Heart left ventricle (tissue), 16 donors: ENCODE data around the gene ZBTB42. TPM values are rescaled to one million over a fixed set of nuclear protein-coding genes. Genes with fewer than 3 reads are reported as not detected.
A peak's percentile ranks its signal among the peaks of the same experiment; 100 is the strongest.

Experiments used
- ATAC-seq, 4 donors: fragments of 200-7000 bp; cut with Tn5 transposase; one replicate each; pipeline ENCODE4 v1.9.1; 2020 to 2022; ENCODE audit warnings: moderate library complexity in 4 of 4, mild to moderate bottlenecking in 3 of 4, moderate number of reproducible peaks in 1 of 4
- DNase-seq, 5 donors: peaks; one replicate each; pipeline ENCODE4 v3.0.0-alpha.2; 2020
- H3K27ac ChIP-seq, 12 donors: fragments of 200-600 bp; sonication (generic) in 4 of 12; one replicate each; pipeline versions ENCODE4 v1.5.0 to v1.8.0; 2016 to 2022; ENCODE audit warnings: mild to moderate bottlenecking in 2 of 12
- H3K27me3 ChIP-seq, 9 donors: fragments of 200-600 bp; sonication (generic) in 2 of 9; one replicate each; pipeline versions ENCODE4 v1.5.1 to v1.8.0; 2016 to 2022; ENCODE audit warnings: mild to moderate bottlenecking in 3 of 9
- H3K36me3 ChIP-seq, 9 donors: fragments of 200-600 bp; sonication (generic) in 2 of 9; one replicate each; pipeline versions ENCODE4 v1.5.0 to v1.8.0; 2018 to 2022; ENCODE audit warnings: mild to moderate bottlenecking in 2 of 9
- H3K4me1 ChIP-seq, 12 donors: fragments of 200-600 bp; sonication (generic) in 4 of 12; one replicate each; pipeline versions ENCODE4 v1.5.0 to v1.8.0; 2016 to 2022; ENCODE audit warnings: mild to moderate bottlenecking in 3 of 12
- H3K4me3 ChIP-seq, 12 donors: fragments of 200-600 bp; sonication (generic) in 4 of 12; one replicate each; pipeline versions ENCODE4 v1.5.0 to v1.8.0; 2017 to 2022; ENCODE audit warnings: mild to moderate bottlenecking in 9 of 12, moderate library complexity in 4 of 12
- H3K9me3 ChIP-seq, 12 donors: fragments of 200-600 bp; sonication (generic) in 4 of 12; one replicate each; pipeline versions ENCODE4 v1.5.0 to v1.8.0; 2016 to 2022; ENCODE audit warnings: mild to moderate bottlenecking in 1 of 12
- CTCF ChIP-seq, 12 donors: fragments of 200-600 bp; sonication (generic) in 4 of 12; IDR thresholded peaks; one replicate each; pipeline versions ENCODE4 v1.5.0 to v1.8.0; 2018 to 2022; ENCODE audit warnings: antibody characterized with exemption in 12 of 12, mild to moderate bottlenecking in 5 of 12
- POLR2A ChIP-seq, 2 donors: fragments of 450-650 bp; IDR thresholded peaks; one replicate each; pipeline ENCODE4 v1.6.1; 2017; ENCODE audit warnings: antibody characterized with exemption in 2 of 2, mild to moderate bottlenecking in 2 of 2, moderate library complexity in 2 of 2
- WGBS, 4 donors: extraction: QIAGEN DNeasy Blood & Tissue Kit in 2 of 4; methylation state at CpG; one replicate each; pipeline versions ENCODE4 v1.1.5 to v1.1.7; 2013 to 2018; 5-methylcytosine and 5-hydroxymethylcytosine counted together
- intact Hi-C, 10 donors: fragments of 100-400 bp; cut with DNase I; formaldehyde crosslinking; loops; one replicate each; pipeline versions ENCODE4 v1.11.1 to v1.14.2; 2022
- polyA plus RNA-seq, 2 donors: library from polyadenylated mRNA; stranded (reverse); fragments of 200-250 nt; gene quantifications; one replicate each; pipeline ENCODE4 v1.2.3, GENCODE V29; 2013
- total RNA-seq, 9 donors: library from RNA; depleted of rRNA in 2 of 9; stranded (reverse); fragments of >200 nt in 2 of 9; fragmentation: NEBNext Ultra II Directional in 3 of 9; extraction: Animal tissue kit (Norgen Biotek cat#: 25700) in 3 of 9; gene quantifications; one replicate each; pipeline versions ENCODE4 v1.1.0 to v1.2.4, GENCODE V29; 2016 to 2023
- donor health status: ischemic (EF 13 %, LVEDD 7.1; RV severe dilation, severe dysfunction).
- donor health status: healthy with polysubstance abuse.
- donor health status: DM: no; HTN: yes; CAD: no.
- donor health status: DM: no; HTN: no; CAD: no.
- donor health status: ischemic (EF 25% LVEDD 6.9; RV normal size, moderate dysfunction).
- donor health status: ischemic (EF 25% LVEDD 5.7; RV mildly dilated, moderate dysfunction).
- donor health status: healthy.
- donor health status: DM: yes; HTN: yes; CAD: no.
- donor health status: ischemic (EF 35%, LVEDD 5.7; RV mildly dilated, moderate dysfunction).
- donor health status: nonischemic (EF 11% LVEDD 7.7; RV severe dilation, severe dysfunction).
- donor health status: DM: yes; HTN: yes; CAD: no.
- donor health status: PGD.
- donor health status: ischemic (EF 29% LVEDD 5.4; RV normal size, mild dysfunction).
- donor health status: nonischemic (EF 23%, LVEDD 6.1; RV moderate dilation, normal function).

Gene ZBTB42
- total and polyA plus RNA-seq, 11 donors, result 4.2 to 12.9 (median 7.4) TPM

DNA sequence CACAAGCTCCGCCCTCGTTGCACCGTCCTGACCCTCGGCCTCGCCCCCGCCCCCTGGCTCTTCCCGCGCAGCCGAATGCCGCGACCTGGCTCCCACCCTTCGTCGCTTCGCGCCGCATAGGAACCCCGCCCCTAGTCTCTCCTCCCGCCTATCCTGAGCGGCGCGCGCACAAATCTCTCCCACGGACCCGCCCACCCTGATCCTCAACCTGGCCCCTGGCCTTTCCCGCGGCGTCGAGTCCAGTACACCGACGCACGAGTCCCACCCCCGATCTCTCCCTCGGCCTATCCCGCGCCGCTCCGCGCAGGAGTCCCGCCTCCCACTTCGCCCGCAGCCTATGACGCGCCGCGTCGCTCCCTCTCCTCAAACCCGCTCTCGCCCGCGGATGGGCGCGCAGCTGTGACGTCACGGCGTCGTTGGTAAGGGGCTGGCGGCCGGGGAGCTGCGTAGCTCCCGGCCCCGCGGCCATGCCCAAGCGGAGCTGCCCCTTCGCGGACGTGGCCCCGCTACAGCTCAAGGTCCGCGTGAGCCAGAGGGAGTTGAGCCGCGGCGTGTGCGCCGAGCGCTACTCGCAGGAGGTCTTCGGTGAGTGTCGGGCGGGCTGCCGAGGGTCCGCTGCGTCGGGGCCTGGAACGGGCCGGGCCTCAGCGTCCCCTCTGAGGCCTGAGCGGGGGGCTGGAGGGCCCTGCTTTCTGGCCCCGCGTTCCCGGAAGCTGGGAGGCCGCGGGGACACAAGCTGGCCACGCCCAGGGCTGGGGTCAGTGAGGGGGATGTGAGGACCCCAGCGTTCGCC is 48.0 kb upstream of the ZBTB42 start, which contains the start of gene SIVA1:
Gene SIVA1, plus strand, starts transcription at position 413 of the 793 bp plus-strand sequence. Its CDS starts 55 bp downstream, at position 468.
- Histone ChIP-seq H3K9me3 (no peaks in the 10 kb centered on the region), H3K4me1 (peaks cover 0 to 34% (median 24%) of the 10 kb centered on the region in 12 donors), H3K27me3 (no peaks in the 10 kb centered on the region), H3K4me3 (peak within 1 kb of the TSS; percentile 68 to 100 (median 87)), H3K36me3 (peaks cover 0 to 29% (median 26%) of the 10 kb centered on the region in 9 donors), H3K27ac (peak within 1 kb of the TSS in 11 of 12 donors; percentile 58 to 95 (median 88))
- WGBS, 4 donors, result 0 to 1% (median 1%) methylated on average over 66 to 95 of the region's 95 CpGs
- DNase-seq (peak; percentile 100), ATAC-seq (peak; percentile 95 to 97 (median 95))
- TF ChIP-seq CTCF (IDR thresholded peaks at IDR 0.05), result no peak
- TF ChIP-seq POLR2A (IDR thresholded peaks at IDR 0.05), result peak; percentile 81 to 92
- intact Hi-C loops, result loop anchor here in 2 of 10 donors (1.0 to 5.0 kb wide), 2 partner anchors 31 to 39 kb away; no protein-coding TSS in a partner anchor

GRCh38 chr14:104753528-104754212 is 47.2 kb upstream of the ZBTB42 start:
- no peaks in the 10 kb centered on the region for H3K9me3 ChIP-seq
- DNase-seq, result no peak
- intact Hi-C loops, result loop anchor here in 1 of 10 donors (5.0 kb wide), 1 partner anchor 39 kb away; no protein-coding TSS in a partner anchor
- peak in 2 of 4 donors; percentile 0 for ATAC-seq
- peak overlapping the region; percentile 68 to 100 (median 87) for H3K4me3 ChIP-seq
- H3K4me1 ChIP-seq, result peaks cover 0 to 33% (median 24%) of the 10 kb centered on the region in 12 donors
- WGBS, 4 donors, result 2 to 11% (median 5%) methylated on average over 8 to 30 of the region's 30 CpGs
- peaks cover 0 to 36% (median 29%) of the 10 kb centered on the region in 9 donors for H3K36me3 ChIP-seq
- H3K27me3 ChIP-seq, result no peaks in the 10 kb centered on the region
- peak overlapping the region in 11 of 12 donors; percentile 58 to 95 (median 88) for H3K27ac ChIP-seq
- TF ChIP-seq POLR2A (IDR thresholded peaks at IDR 0.05) (no peak), CTCF (IDR thresholded peaks at IDR 0.05) (no peak)

DNA sequence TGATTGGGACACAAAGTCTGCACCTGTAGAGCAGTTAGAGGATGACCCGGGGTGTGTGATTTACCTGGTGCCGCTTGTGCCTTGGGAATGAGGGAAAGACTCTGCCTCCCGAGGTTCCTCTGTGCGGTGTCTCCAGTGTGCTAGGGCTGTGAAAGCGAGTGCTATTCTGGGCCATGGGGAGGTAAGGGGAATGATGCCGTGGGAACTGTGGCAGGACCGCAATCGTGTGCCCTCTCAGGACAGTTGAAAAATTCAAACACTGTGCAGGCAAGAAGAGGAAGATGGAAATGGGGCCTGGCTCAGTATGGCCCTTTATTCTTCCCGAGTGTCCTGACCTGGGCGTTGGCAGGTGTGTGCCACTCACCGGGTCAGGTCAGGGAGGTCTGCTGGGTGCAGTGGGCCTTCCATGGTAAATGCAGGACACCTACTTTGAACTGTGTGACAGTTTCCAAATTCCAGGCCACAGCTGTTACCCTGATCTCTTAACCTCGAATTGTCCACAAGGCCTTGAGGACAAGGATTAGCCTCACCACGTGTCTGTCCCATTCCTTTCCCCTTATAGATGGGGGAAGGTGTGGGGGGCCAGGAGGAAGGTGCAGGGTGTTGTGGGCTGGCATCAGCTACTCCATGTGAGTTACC is 46.6 kb upstream of the ZBTB42 start:
- WGBS, 4 donors, result 42 to 65% (median 60%) methylated on average over 12 to 13 of the region's 13 CpGs
- Histone ChIP-seq H3K9me3 (no peaks in the 10 kb centered on the region), H3K36me3 (peaks cover 0 to 43% (median 36%) of the 10 kb centered on the region in 9 donors), H3K27me3 (no peaks in the 10 kb centered on the region), H3K27ac (peak overlapping the region in 4 of 12 donors; percentile 85 to 91 (median 89)), H3K4me3 (peak overlapping the region in 11 of 12 donors; percentile 68 to 99 (median 86)), H3K4me1 (peaks cover 0 to 30% (median 24%) of the 10 kb centered on the region in 12 donors)
- ATAC-seq (no peak), DNase-seq (peak in 1 of 5 donors; percentile 19)
- intact Hi-C loops, result loop anchor here in 1 of 10 donors (5.0 kb wide), 1 partner anchor 38 kb away; no protein-coding TSS in a partner anchor
- TF ChIP-seq POLR2A (IDR thresholded peaks at IDR 0.05), result no peak
- TF ChIP-seq CTCF (IDR thresholded peaks at IDR 0.05), result no peak
